Measurements from ENCODE around the gene FAM200B. TPM values are rescaled to one million over a fixed set of nuclear protein-coding genes. Genes with fewer than 3 reads are reported as not detected.

FAM200B gene
- total RNA-seq, 1 donor = 28.1 TPM

DNA sequence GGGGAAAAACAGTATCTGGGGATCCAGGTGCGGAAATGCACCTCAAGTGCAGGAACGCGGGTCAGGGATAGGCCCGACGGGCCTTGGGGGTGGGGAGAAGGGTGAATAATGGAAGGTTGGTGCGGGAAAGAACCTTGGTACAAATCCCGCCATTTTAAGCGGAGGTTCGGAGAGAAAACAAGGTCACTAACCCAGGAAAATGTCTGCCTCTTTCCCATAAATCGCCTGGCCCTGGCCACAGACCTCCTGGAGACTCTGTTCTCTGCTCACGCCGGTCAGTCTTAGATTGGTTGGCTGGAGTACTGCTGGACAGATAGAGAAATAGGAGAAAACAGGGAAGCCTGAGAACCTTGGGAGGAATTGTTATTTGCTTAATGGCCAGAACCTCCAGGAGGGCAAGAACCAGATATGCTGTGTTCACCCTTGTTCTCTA, 25.6 kb upstream of the FAM200B start:
- peak overlapping the region; percentile 56 for H3K4me3 ChIP-seq (ENCODE audit: low read depth, low read length)
- TF ChIP-seq, protein P1, sequence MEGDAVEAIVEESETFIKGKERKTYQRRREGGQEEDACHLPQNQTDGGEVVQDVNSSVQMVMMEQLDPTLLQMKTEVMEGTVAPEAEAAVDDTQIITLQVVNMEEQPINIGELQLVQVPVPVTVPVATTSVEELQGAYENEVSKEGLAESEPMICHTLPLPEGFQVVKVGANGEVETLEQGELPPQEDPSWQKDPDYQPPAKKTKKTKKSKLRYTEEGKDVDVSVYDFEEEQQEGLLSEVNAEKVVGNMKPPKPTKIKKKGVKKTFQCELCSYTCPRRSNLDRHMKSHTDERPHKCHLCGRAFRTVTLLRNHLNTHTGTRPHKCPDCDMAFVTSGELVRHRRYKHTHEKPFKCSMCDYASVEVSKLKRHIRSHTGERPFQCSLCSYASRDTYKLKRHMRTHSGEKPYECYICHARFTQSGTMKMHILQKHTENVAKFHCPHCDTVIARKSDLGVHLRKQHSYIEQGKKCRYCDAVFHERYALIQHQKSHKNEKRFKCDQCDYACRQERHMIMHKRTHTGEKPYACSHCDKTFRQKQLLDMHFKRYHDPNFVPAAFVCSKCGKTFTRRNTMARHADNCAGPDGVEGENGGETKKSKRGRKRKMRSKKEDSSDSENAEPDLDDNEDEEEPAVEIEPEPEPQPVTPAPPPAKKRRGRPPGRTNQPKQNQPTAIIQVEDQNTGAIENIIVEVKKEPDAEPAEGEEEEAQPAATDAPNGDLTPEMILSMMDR (IDR thresholded peaks at IDR 0.05; ENCODE audit: insufficient read depth, low read depth, low read length) = no peak
- DNase-seq (ENCODE audit: low read depth) = no peak

DNA sequence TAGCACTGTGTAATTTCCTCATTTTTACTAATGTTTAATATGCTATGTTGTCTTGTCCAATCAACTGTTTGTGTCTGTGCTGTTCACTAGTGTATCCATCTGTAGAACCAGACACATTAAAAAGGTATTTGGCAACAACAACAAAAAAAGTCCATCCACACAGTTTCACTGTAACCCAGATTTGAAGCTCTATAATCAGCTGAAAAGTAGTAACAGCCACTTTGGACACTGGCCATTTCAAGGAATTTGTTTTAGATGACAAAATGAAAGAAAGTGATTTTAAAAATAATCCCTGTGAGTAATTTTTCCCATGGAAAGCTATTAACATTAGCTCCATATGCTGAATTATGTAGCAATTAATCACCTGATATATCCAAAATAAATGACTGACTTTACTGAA, 24.3 kb upstream of the FAM200B start:
- peak; percentile 73 for DNase-seq (ENCODE audit: low read depth)
- H3K4me3 ChIP-seq (ENCODE audit: low read depth, low read length) = no peak overlapping the region
- TF ChIP-seq, protein P1 (IDR thresholded peaks at IDR 0.05; ENCODE audit: insufficient read depth, low read depth, low read length) = no peak

DNA sequence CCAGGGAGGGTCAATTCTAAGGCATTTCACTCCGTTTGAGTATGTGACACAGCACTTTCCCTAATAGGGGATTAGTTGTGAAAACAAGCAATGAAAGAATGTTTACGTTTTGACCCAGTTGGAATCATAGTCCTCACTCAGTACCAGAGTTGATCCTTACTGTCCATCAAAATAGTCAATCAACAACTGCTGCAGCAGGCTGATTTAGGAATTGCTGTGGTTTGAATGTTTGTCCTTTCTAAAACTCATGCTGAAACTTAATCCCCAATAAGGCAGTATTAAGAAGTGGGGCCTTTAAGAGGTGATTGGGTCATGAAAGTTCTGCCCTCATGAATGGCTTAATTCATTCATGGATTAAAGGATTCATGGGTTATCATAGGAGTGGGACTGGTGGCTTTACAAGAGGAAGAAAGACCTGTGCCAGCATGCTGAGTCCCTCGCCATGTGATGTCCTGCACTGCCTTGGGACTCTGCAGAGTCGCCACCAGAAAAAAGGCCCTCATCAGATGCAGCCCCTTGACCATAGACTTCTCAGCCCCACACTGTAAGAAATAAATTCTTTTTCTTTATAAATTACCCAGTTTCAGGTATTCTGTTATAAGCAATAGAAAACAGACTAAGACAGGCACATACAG, 23.4 kb upstream of the FAM200B start:
- H3K4me3 ChIP-seq (ENCODE audit: low read depth, low read length) = no peak overlapping the region
- DNase-seq (ENCODE audit: low read depth) = no peak
- TF ChIP-seq, protein P1 (IDR thresholded peaks at IDR 0.05; ENCODE audit: insufficient read depth, low read depth, low read length) = no peak

DNA sequence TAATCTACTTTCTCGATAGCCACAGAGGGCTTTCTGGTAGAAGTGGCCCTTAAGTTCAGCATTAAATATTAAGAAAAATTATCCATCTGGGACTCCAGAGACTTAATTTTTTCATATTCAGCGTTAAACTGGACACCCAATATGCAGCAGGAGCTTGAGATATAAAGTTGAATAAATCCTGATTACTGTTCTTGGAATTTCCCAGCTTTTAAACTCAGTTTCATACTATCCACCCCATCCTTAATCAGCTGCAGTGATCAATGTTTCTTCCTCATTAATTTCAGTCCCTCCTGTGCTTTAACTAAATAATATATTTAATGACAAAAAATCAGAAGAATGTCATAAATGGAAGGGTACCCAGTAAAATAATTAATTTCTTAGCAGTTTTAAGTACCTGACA, 22.8 kb upstream of the FAM200B start:
- TF ChIP-seq, protein P1 (IDR thresholded peaks at IDR 0.05; ENCODE audit: insufficient read depth, low read depth, low read length) = no peak
- no peak overlapping the region for H3K4me3 ChIP-seq (ENCODE audit: low read depth, low read length)
- DNase-seq (ENCODE audit: low read depth) = no peak

DNA sequence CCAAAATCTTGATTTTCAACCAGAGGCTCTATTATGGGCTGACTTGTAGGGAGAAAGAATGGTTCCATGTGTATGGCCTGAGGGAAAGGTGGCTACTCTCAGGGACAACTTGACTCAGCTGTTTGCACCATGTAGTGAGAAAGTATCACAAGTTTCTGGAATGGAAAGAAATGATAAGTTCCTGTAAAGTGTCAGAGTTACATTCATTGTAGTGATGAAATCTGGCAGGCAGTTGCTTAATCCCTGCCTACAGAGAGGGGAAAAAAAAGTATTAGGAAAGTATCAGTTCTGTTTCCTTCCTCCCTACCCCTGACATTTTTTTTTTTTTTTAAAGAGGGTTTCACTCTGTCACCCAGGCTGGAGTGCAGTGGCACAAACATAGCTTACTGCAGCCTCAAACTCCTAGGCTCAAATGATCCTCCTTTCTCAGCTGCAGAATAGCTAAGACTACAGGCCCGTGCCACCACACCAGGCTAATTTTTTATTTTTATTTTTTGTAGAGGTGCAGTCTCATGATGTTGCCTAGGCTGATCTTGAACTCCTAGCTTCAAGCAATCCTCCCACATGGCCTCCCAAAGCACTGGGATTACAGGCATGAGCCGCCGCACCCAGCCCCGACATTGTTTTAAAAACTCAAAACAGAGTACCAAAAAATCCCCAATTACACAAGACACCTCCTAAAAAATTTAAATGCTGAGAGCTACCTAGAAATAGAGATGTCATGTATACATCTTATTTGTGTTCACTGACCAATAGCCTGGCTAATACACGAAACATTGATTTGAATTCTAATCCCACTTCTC, 21.7 kb upstream of the FAM200B start:
- TF ChIP-seq, protein P1 (IDR thresholded peaks at IDR 0.05; ENCODE audit: insufficient read depth, low read depth, low read length) = no peak
- peak; percentile 91 for DNase-seq (ENCODE audit: low read depth)
- no peak overlapping the region for H3K4me3 ChIP-seq (ENCODE audit: low read depth, low read length)

DNA sequence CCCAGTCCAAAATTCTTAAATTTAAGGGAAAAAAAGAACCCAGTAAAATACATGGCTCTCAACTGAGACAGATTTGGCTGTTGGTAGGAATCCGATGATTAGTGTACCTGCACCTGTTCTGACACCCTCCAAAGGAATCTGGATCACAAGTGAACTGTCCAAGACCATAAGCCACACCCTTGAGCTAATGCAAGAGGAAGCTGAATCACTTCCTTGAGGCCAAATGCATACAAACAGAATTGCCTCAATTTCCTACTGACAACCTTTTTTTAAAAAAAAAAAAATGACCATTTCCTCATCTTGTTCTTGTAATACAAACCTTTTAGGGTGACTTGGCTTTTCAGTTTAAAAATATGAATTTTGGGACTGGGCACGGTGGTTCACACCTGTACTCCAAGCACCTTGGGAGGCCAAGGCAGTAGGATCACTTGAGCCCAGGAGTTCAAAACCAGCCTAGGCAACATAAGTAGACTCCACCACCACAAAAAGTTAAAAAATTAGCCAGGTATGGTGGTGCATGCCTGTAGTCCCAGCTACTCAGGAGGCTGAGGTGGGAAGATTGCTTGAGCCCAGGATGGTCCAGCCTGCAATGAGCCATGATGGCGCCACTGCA, 15.8 kb upstream of the FAM200B start:
- H3K4me3 ChIP-seq (ENCODE audit: low read depth, low read length) = no peak overlapping the region
- TF ChIP-seq, protein P1 (IDR thresholded peaks at IDR 0.05; ENCODE audit: insufficient read depth, low read depth, low read length) = no peak
- no peak for DNase-seq (ENCODE audit: low read depth)
